Lower leg skin (tissue), 3 donors: ENCODE results near the gene RESP18.

Source experiments
- POLR2A ChIP-seq, 2 donors: fragments of 450-650 bp; IDR thresholded peaks; one replicate each; pipeline ENCODE4 v1.6.1; 2016 to 2017; ENCODE audit warnings: antibody characterized with exemption in 2 of 2, mild to moderate bottlenecking in 1 of 2, moderate library complexity in 1 of 2
- TF ChIP-seq, protein P1 (sequence below), 3 donors: fragments of 450-650 bp; IDR thresholded peaks; one replicate each; pipeline ENCODE4 v1.5.1; 2016; ENCODE audit warnings: antibody characterized with exemption in 3 of 3, mild to moderate bottlenecking in 3 of 3, moderate library complexity in 2 of 3

DNA sequence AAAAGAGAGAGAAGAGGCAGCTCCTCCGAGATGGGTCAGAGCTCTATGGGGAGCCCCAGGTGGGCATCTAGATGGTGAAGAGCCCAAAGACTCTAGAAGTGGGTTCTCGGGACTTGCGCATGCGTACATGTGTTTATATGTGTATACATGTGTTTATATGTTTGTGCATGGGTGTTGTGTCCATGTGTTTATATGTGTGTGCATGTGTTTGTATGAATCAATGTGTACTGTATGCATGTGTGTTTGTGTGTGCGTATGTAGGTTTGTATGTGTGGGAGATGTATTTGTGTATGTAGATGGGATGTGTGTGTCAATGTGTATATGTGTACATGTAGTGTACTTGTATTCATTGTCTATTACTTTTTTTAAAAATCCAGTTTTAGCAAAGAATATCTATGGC is 29.5 kb upstream of the RESP18 start:
- TF ChIP-seq, protein P1, sequence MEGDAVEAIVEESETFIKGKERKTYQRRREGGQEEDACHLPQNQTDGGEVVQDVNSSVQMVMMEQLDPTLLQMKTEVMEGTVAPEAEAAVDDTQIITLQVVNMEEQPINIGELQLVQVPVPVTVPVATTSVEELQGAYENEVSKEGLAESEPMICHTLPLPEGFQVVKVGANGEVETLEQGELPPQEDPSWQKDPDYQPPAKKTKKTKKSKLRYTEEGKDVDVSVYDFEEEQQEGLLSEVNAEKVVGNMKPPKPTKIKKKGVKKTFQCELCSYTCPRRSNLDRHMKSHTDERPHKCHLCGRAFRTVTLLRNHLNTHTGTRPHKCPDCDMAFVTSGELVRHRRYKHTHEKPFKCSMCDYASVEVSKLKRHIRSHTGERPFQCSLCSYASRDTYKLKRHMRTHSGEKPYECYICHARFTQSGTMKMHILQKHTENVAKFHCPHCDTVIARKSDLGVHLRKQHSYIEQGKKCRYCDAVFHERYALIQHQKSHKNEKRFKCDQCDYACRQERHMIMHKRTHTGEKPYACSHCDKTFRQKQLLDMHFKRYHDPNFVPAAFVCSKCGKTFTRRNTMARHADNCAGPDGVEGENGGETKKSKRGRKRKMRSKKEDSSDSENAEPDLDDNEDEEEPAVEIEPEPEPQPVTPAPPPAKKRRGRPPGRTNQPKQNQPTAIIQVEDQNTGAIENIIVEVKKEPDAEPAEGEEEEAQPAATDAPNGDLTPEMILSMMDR (IDR thresholded peaks at IDR 0.05): no peak
- TF ChIP-seq POLR2A (IDR thresholded peaks at IDR 0.05): no peak
